Measurements from ENCODE around the gene TFCP2. TPM values are rescaled to one million over a fixed set of nuclear protein-coding genes. Genes with fewer than 3 reads are reported as not detected.

The TFCP2 gene
- total RNA-seq, 1 donor from 2014 or later = 22.4 TPM

DNA sequence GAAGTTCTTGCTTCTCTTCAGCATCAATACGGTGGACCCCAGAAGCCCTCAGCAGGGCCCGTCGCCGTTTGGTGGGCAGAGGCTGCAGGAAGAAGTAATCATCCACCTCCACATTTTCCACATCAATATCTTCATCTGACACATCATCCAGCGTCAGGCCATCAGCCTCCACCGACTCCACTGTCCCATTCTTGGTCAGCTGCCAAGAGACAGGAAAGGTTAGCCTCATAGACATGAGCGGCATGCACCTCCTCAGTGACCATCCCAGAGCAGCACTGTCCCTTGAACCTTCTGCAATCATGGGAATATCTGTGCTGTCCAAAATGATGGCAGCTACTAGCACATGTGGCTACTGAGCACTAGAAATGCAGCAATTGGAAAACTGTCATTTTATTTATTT lies 105.2 kb downstream of the TFCP2 start:
- no peaks in the 10 kb centered on the region for H3K27me3 ChIP-seq (ENCODE audit: insufficient read depth, low read length)
- Mint-ChIP-seq H3K27ac (ENCODE audit: unreplicated experiment) (no peak overlapping the region), H3K27me3 (ENCODE audit: low read depth, unreplicated experiment) (no peaks in the 10 kb centered on the region), H3K9me3 (ENCODE audit: unreplicated experiment) (no peaks in the 10 kb centered on the region), H3K4me1 (ENCODE audit: low read depth, unreplicated experiment) (peaks cover 10% of the 10 kb centered on the region), H3K36me3 (ENCODE audit: low read depth, unreplicated experiment) (peaks cover 33% of the 10 kb centered on the region), H3K4me3 (ENCODE audit: unreplicated experiment) (no peak overlapping the region)
- H3K4me2 ChIP-seq (ENCODE audit: low read length) = no peak overlapping the region
- no peak for TF ChIP-seq EZH2 (IDR thresholded peaks at IDR 0.05; ENCODE audit: insufficient read depth, low read length)
- TF ChIP-seq, protein P1, sequence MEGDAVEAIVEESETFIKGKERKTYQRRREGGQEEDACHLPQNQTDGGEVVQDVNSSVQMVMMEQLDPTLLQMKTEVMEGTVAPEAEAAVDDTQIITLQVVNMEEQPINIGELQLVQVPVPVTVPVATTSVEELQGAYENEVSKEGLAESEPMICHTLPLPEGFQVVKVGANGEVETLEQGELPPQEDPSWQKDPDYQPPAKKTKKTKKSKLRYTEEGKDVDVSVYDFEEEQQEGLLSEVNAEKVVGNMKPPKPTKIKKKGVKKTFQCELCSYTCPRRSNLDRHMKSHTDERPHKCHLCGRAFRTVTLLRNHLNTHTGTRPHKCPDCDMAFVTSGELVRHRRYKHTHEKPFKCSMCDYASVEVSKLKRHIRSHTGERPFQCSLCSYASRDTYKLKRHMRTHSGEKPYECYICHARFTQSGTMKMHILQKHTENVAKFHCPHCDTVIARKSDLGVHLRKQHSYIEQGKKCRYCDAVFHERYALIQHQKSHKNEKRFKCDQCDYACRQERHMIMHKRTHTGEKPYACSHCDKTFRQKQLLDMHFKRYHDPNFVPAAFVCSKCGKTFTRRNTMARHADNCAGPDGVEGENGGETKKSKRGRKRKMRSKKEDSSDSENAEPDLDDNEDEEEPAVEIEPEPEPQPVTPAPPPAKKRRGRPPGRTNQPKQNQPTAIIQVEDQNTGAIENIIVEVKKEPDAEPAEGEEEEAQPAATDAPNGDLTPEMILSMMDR (IDR thresholded peaks at IDR 0.05; ENCODE audit: insufficient read depth, low read depth, low read length) = no peak
- FAIRE-seq = no peak
- peaks cover 24% of the 10 kb centered on the region for H4K20me1 ChIP-seq (ENCODE audit: insufficient read depth, low read length)
- no peaks in the 10 kb centered on the region for H3K9me3 ChIP-seq (ENCODE audit: insufficient read depth, low read depth, low read length)
- no peaks in the 10 kb centered on the region for H3K4me1 ChIP-seq (ENCODE audit: insufficient read depth, low read length)
- peaks cover 3% of the 10 kb centered on the region for H3K79me2 ChIP-seq (ENCODE audit: insufficient read depth, low read length)
- no peak overlapping the region for H2AFZ ChIP-seq (ENCODE audit: low read depth, low read length)
- no peak overlapping the region for H3K27ac ChIP-seq (ENCODE audit: low read depth, low read length)
- no peak for DNase-seq (ENCODE audit: low read depth)
- peaks cover 59% of the 10 kb centered on the region for H3K36me3 ChIP-seq (ENCODE audit: insufficient read depth, low read length)
- no peak overlapping the region for H3K4me3 ChIP-seq (ENCODE audit: insufficient read depth, low read depth, low read length)
- H3K9ac ChIP-seq (ENCODE audit: low read length) = no peak overlapping the region

DNA sequence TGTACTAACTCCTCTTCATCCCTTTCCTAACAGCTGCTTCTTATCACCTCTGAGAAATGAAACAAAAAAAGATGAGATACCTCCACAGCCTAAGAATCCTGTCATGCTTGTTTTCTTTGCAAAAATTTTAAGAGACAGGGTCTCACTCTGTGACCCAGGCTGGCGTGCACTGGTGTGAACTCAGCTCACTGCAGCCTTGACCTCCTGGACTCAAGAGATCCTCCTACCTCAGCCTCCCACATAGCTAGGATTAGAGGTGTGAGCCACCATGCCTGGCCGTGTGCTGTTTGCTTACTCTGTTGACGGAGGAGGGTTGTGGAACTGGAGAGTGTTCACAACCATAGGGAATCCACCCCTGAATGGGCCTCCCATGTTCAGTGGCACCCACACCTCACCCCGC lies 105.7 kb downstream of the TFCP2 start:
- H3K27ac Mint-ChIP-seq (ENCODE audit: unreplicated experiment) = no peak overlapping the region
- peaks cover 60% of the 10 kb centered on the region for H3K36me3 ChIP-seq (ENCODE audit: insufficient read depth, low read length)

DNA sequence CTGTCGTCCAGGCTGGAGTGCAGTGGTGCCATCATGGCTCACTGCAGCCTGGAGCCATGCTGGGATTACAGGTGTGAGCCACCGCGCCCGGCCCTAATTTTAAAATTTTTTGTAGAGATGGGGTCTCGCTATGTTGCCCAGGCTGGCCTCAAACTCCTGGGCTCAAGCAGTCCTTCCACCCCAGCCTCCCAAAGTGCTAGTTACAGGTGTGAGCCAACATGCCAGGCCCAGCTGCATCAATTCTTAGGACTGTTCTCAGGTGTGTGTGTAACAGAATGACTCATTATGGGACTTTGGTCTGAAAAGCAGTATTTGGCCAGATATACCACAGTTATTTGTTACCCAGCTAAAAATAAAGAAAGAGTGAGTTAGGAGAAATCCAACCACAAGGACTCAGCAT lies 107.4 kb downstream of the TFCP2 start:
- Histone ChIP-seq H2AFZ (ENCODE audit: low read depth, low read length) (no peak overlapping the region), H3K4me2 (ENCODE audit: low read length) (no peak overlapping the region), H3K79me2 (ENCODE audit: insufficient read depth, low read length) (peaks cover 3% of the 10 kb centered on the region), H3K27me3 (ENCODE audit: insufficient read depth, low read length) (no peaks in the 10 kb centered on the region), H3K4me3 (ENCODE audit: insufficient read depth, low read depth, low read length) (no peak overlapping the region), H3K27ac (ENCODE audit: low read depth, low read length) (no peak overlapping the region), H3K36me3 (ENCODE audit: insufficient read depth, low read length) (peaks cover 60% of the 10 kb centered on the region), H4K20me1 (ENCODE audit: insufficient read depth, low read length) (peaks cover 21% of the 10 kb centered on the region), H3K9ac (ENCODE audit: low read length) (no peak overlapping the region), H3K4me1 (ENCODE audit: insufficient read depth, low read length) (no peaks in the 10 kb centered on the region), H3K9me3 (ENCODE audit: insufficient read depth, low read depth, low read length) (no peaks in the 10 kb centered on the region)
- TF ChIP-seq EZH2 (IDR thresholded peaks at IDR 0.05; ENCODE audit: insufficient read depth, low read length) = no peak
- TF ChIP-seq, protein P1 (IDR thresholded peaks at IDR 0.05; ENCODE audit: insufficient read depth, low read depth, low read length) = no peak
- Mint-ChIP-seq H3K36me3 (ENCODE audit: low read depth, unreplicated experiment) (peaks cover 33% of the 10 kb centered on the region), H3K27me3 (ENCODE audit: low read depth, unreplicated experiment) (no peaks in the 10 kb centered on the region), H3K4me3 (ENCODE audit: unreplicated experiment) (no peak overlapping the region), H3K27ac (ENCODE audit: unreplicated experiment) (no peak overlapping the region), H3K4me1 (ENCODE audit: low read depth, unreplicated experiment) (peaks cover 6% of the 10 kb centered on the region), H3K9me3 (ENCODE audit: unreplicated experiment) (no peaks in the 10 kb centered on the region)
- no peak for DNase-seq (ENCODE audit: low read depth)
- no peak for FAIRE-seq

More for the DNA sequence above, 105.7 kb downstream of the TFCP2 start:
- DNase-seq (ENCODE audit: low read depth) = no peak
- Histone ChIP-seq H4K20me1 (ENCODE audit: insufficient read depth, low read length) (peaks cover 24% of the 10 kb centered on the region), H3K9me3 (ENCODE audit: insufficient read depth, low read depth, low read length) (no peaks in the 10 kb centered on the region), H3K4me2 (ENCODE audit: low read length) (no peak overlapping the region), H3K9ac (ENCODE audit: low read length) (no peak overlapping the region), H3K27ac (ENCODE audit: low read depth, low read length) (no peak overlapping the region), H3K4me1 (ENCODE audit: insufficient read depth, low read length) (no peaks in the 10 kb centered on the region), H3K27me3 (ENCODE audit: insufficient read depth, low read length) (no peaks in the 10 kb centered on the region), H3K4me3 (ENCODE audit: insufficient read depth, low read depth, low read length) (no peak overlapping the region), H3K79me2 (ENCODE audit: insufficient read depth, low read length) (peaks cover 3% of the 10 kb centered on the region), H2AFZ (ENCODE audit: low read depth, low read length) (no peak overlapping the region)
- Mint-ChIP-seq H3K36me3 (ENCODE audit: low read depth, unreplicated experiment) (peaks cover 33% of the 10 kb centered on the region), H3K9me3 (ENCODE audit: unreplicated experiment) (no peaks in the 10 kb centered on the region), H3K27me3 (ENCODE audit: low read depth, unreplicated experiment) (no peaks in the 10 kb centered on the region), H3K4me3 (ENCODE audit: unreplicated experiment) (no peak overlapping the region), H3K4me1 (ENCODE audit: low read depth, unreplicated experiment) (peaks cover 10% of the 10 kb centered on the region)
- TF ChIP-seq, protein P1 (IDR thresholded peaks at IDR 0.05; ENCODE audit: insufficient read depth, low read depth, low read length) = no peak
- no peak for TF ChIP-seq EZH2 (IDR thresholded peaks at IDR 0.05; ENCODE audit: insufficient read depth, low read length)
- FAIRE-seq = no peak

All from astrocyte (in vitro differentiated cells and primary cell).